ENCODE measurements around the gene SLC12A6.

SLC12A6 gene

DNA sequence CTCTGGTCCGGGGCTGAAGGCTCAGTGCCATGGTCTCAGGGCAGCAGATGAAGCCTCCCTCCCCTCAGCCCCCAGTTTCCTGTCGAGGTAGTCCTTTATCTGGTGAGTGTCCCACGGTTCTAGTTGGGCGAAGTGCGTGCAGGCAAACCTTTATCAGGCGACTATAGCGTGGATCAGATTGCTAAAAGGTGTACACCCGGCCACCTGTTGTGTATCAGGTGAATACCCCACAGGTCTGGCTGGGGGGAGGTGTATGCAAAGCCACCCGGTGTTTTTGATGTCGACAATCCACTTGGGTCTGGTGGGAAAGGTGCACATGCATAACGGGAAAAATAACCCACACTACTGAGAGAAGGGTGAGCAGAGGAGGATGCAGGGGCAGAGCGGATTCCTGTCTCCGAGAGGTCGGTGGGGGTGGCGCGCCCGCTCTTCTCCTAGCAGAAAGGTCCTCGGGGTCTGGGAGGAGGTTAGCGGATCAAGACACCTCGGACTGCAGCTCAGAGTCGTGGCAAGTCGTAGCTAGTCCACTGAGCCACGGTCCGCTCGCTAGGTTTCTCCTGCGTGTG is 507 bp downstream of the SLC12A6 start:
- TF ChIP-seq, protein P1, sequence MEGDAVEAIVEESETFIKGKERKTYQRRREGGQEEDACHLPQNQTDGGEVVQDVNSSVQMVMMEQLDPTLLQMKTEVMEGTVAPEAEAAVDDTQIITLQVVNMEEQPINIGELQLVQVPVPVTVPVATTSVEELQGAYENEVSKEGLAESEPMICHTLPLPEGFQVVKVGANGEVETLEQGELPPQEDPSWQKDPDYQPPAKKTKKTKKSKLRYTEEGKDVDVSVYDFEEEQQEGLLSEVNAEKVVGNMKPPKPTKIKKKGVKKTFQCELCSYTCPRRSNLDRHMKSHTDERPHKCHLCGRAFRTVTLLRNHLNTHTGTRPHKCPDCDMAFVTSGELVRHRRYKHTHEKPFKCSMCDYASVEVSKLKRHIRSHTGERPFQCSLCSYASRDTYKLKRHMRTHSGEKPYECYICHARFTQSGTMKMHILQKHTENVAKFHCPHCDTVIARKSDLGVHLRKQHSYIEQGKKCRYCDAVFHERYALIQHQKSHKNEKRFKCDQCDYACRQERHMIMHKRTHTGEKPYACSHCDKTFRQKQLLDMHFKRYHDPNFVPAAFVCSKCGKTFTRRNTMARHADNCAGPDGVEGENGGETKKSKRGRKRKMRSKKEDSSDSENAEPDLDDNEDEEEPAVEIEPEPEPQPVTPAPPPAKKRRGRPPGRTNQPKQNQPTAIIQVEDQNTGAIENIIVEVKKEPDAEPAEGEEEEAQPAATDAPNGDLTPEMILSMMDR (IDR thresholded peaks at IDR 0.05; ENCODE audit: low read depth, low read length, missing control alignments): no peak
- in situ Hi-C loops (cut with HindIII; ENCODE audit: low sequenced_read_pairs): no loop called here
- no peak for DNase-seq (ENCODE audit: low read depth)
- H3K4me3 ChIP-seq (ENCODE audit: low read depth, low read length): peak overlapping the region; percentile 90

DNA sequence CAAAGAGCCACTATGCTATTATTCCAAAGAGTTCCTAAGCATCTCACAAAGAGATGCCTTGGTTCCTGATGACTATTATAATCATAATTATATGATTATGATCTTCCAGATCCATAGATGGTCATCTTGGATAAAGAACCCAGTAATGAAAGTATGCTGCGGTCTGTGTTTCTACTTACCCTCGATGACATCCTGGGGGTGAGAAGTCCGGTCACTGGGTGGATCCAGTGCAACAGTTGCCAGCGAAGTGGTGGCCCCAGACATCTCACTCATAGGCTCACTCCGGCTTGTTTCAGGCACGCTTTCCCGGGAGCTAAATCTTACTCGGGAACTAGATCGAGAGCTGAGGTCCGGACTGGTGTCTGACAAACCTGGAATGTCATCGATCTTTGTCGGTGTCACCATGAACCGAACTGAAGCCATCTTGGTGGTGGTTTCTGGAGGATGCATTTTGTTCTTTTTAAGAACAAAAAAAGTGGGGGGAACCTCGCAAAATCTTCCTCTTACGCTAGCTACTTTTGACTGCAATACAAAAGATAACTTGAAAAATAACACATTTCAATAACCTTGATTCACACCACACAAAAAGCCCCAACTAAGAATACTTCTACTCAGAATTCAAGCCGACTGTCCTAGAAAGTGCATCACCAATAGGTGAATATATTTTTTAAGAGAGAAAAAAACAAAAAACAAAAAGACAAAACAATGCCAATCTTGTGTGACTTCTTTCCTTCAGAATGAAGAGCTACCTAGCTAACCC is 1.2 kb downstream of the SLC12A6 start:
- DNase-seq (ENCODE audit: low read depth): no peak
- H3K4me3 ChIP-seq (ENCODE audit: low read depth, low read length): peak overlapping the region; percentile 90
- in situ Hi-C loops (cut with HindIII; ENCODE audit: low sequenced_read_pairs): no loop called here
- TF ChIP-seq, protein P1 (IDR thresholded peaks at IDR 0.05; ENCODE audit: low read depth, low read length, missing control alignments): no peak

DNA sequence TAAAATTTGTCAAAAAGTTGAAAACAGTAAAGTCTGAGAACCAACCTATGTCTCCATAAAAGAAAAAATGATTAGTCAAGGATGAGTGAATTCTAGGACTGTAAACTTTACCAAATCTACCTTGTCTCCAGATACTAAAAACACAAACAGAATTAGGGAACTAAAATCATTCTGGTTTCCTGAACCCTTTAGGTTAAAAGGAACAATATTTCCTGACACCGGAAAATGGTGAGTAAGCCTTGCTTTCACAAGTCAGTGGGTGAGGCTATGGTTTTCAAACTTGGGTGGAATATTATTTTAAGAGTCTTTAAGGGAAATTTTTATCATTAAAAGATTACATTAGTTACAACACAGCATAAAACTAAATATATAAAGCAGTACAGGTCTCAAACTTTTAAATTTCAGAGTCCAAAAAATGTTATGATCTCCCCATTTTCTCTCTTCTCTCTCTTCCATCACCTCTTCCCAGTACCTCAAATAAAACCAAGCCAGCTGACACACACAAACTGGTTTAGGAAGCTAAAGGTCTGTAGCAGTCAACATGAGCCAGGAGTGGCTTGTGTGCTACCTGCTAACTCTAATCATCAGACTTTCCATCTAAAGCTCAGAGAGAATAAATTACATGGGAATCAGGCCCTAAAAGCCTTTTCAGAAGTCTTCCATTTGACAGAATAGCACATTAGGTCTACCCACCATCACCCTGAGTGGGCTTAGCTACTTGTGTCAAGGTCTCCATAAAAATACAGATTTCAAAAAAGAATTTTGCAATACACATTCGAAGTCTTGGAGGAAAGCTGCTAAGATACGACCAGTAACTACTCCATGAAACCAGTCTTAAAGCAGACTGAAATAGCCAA is 2.2 kb downstream of the SLC12A6 start:
- DNase-seq (ENCODE audit: low read depth): no peak
- no peak overlapping the region for H3K4me3 ChIP-seq (ENCODE audit: low read depth, low read length)
- TF ChIP-seq, protein P1 (IDR thresholded peaks at IDR 0.05; ENCODE audit: low read depth, low read length, missing control alignments): no peak
- in situ Hi-C loops (cut with HindIII; ENCODE audit: low sequenced_read_pairs): no loop called here

DNA sequence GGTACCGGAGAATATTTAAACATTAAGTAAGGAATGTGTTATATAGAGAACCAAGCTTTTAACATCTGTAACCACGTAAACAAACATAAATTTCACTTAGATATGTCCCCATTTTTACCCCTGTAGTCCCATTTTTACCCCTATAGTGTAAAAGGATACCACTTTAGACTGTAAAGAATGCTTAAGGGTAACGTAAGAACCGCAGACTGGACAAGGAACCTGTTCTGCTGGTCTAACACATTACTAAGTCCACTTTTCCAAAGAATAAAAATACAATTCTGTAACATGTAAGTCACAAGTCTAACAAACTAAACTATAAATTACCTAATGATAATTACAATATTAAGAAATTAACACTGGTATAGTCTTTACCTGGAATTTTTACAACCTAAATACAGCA is 2.9 kb downstream of the SLC12A6 start:
- TF ChIP-seq, protein P1 (IDR thresholded peaks at IDR 0.05; ENCODE audit: low read depth, low read length, missing control alignments): no peak
- H3K4me3 ChIP-seq (ENCODE audit: low read depth, low read length): no peak overlapping the region
- in situ Hi-C loops (cut with HindIII; ENCODE audit: low sequenced_read_pairs): no loop called here
- no peak for DNase-seq (ENCODE audit: low read depth)

DNA sequence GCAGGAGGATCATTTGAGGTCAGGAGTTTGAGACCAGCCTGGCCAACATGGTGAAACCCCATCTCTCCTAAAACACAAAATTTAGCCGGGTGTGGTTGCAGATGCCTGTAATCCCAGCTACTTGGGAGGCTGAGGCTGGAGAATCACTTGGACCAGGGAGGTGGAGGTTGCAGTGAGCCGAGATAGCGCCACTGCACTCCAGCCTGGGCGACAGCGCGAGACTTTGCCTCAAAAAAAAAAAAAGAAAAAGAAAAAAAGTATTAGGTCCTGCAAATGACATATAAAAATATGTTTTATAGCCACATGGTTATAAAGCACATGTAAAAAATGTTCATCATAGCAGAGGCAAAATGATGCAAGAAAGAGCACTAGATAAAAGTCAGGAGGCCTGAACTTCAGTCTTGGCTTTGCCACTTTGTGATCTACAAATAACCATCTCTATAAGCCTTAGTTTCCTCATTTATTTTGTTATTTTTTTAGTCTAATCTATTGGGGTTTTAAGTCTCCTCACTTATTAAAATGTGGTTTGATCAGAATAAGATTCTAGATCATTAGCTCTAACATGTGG is 4.9 kb downstream of the SLC12A6 start:
- in situ Hi-C loops (cut with HindIII; ENCODE audit: low sequenced_read_pairs): no loop called here
- TF ChIP-seq, protein P1 (IDR thresholded peaks at IDR 0.05; ENCODE audit: low read depth, low read length, missing control alignments): no peak
- no peak overlapping the region for H3K4me3 ChIP-seq (ENCODE audit: low read depth, low read length)
- no peak for DNase-seq (ENCODE audit: low read depth)

DNA sequence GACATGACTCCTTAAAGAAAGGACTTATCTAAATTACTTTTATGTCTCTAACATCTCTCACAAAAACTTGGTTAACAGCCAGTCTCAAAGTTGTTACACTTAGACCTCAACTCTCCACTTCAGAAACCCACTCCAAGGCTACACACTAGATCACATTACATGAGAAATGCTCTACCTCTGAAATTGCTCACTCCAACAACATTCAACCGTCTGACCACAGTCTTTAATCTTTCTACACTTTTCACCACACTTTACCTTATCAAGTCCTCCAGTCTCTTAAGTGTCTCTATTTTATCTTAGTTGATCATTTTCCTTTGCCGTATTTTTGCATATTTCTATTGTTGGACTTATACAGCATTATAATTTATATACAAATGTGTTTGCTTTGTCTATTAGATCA is 5.8 kb downstream of the SLC12A6 start:
- DNase-seq (ENCODE audit: low read depth): no peak
- in situ Hi-C loops (cut with HindIII; ENCODE audit: low sequenced_read_pairs): no loop called here
- TF ChIP-seq, protein P1 (IDR thresholded peaks at IDR 0.05; ENCODE audit: low read depth, low read length, missing control alignments): no peak
- H3K4me3 ChIP-seq (ENCODE audit: low read depth, low read length): no peak overlapping the region

Measured in astrocyte of the cerebellum (primary cell).